M059J (cell line): ENCODE results near the gene GABRA5. TPM values are rescaled to one million over a fixed set of nuclear protein-coding genes. Genes with fewer than 3 reads are reported as not detected.

Experiments used
- total RNA-seq: library from RNA; depleted of rRNA; stranded (reverse); fragments of >200 nt; shearing (Covaris generic); gene quantifications from 2 replicates; pipeline ENCODE4 v1.2.3, GENCODE V29; 2014; rRNA removed

Gene GABRA5
- total RNA-seq, 1 experiment from 2014 or later = not detected

Other genes with a start within 250 kb of the GABRA5 start
- gene GABRB3, start 94.0 kb upstream of the GABRA5 start, total RNA-seq = not detected in 2 replicates
- gene GABRG3, start 104.1 kb downstream of the GABRA5 start, total RNA-seq = not detected in 2 replicates